H1 (cell line): ENCODE data around the gene USP49. TPM values are rescaled to one million over a fixed set of nuclear protein-coding genes. Genes with fewer than 3 reads are reported as not detected.

Source experiments
- CTCF ChIA-PET: fragments of 300-600 bp; sonication (Branson Sonifier 250); formaldehyde crosslinking; loops from one replicate; lab custom pipeline; 2021; ENCODE audit not compliant: partially characterized antibody; lab: Charles Lee
- POLR2A ChIA-PET: fragments of 300-600 bp; sonication (Branson Sonifier 250); formaldehyde crosslinking; loops from one replicate; lab custom pipeline; 2021; ENCODE audit warnings: inconsistent platforms; ENCODE audit not compliant: partially characterized antibody; lab: Charles Lee
- DNase-seq, 2 experiments: peaks; one replicate each; pipeline versions ENCODE4 v3.0.0 to v3.0.0-alpha.2; 2010 to 2022; ENCODE audit warnings: low spot score in 2 of 2, low read depth in 1 of 2, mixed read lengths in 1 of 2
- FAIRE-seq: peaks from 2 replicates; lab custom pipeline; 2011; peaks lifted over from hg19 to GRCh38; lab: Jason Lieb, UNC
- H2AFZ ChIP-seq: 2 replicates; pipeline ENCODE4 v1.8.1; 2012; ENCODE audit warnings: low read length, inconsistent platforms
- H2AK5ac ChIP-seq: 2 replicates; pipeline ENCODE4 v1.6.1; 2013; ENCODE audit warnings: low read depth, low read length
- H2BK120ac ChIP-seq: replicated peaks from 2 replicates; pipeline ENCODE3; 2013; ENCODE audit warnings: low read depth, low read length, inconsistent platforms
- H2BK12ac ChIP-seq: 2 replicates; pipeline ENCODE4 v1.6.1; 2013; ENCODE audit warnings: low read depth, low read length
- H2BK15ac ChIP-seq: 2 replicates; pipeline ENCODE4 v1.6.1; 2013; ENCODE audit warnings: low read length
- H2BK20ac ChIP-seq: 2 replicates; pipeline ENCODE4 v1.6.1; 2013; ENCODE audit warnings: low read length
- H2BK5ac ChIP-seq: 2 replicates; pipeline ENCODE4 v1.6.1; 2013; ENCODE audit warnings: low read depth, low read length
- H3K14ac ChIP-seq: 2 replicates; pipeline ENCODE4 v1.6.1; 2013; ENCODE audit warnings: inconsistent platforms; ENCODE audit not compliant: insufficient read length
- H3K18ac ChIP-seq: 2 replicates; pipeline ENCODE4 v1.6.1; 2013; ENCODE audit warnings: low read length; ENCODE audit errors: extremely low read depth
- H3K23ac ChIP-seq: 2 replicates; pipeline ENCODE4 v1.6.1; 2013; ENCODE audit warnings: inconsistent platforms; ENCODE audit not compliant: insufficient read length
- H3K23me2 ChIP-seq: 2 replicates; pipeline ENCODE4 v1.6.1; 2013; ENCODE audit warnings: low read depth, low read length
- H3K27ac ChIP-seq: 2 replicates; pipeline ENCODE4 v1.6.1; 2011; ENCODE audit warnings: low read depth, low read length, inconsistent platforms
- H3K27me3 ChIP-seq, 4 experiments: replicated peaks in 1 of 4; 1 replicate in 1 of 4; 2 replicates in 3 of 4; pipeline versions ENCODE4 v1.6.1 to v1.8.1; 2011 to 2013; ENCODE audit warnings: low read length in 3 of 4, mild to moderate bottlenecking in 3 of 4, inconsistent platforms in 2 of 4, mixed read lengths in 2 of 4, moderate library complexity in 1 of 4; ENCODE audit not compliant: control insufficient read depth in 3 of 4, insufficient read depth in 3 of 4; ENCODE audit errors: extremely low read depth in 1 of 4
- H3K36me3 ChIP-seq, 4 experiments: 2 replicates each; pipeline versions ENCODE4 v1.6.1 to v1.8.1; 2011 to 2013; ENCODE audit warnings: mild to moderate bottlenecking in 4 of 4, low read length in 3 of 4, moderate library complexity in 2 of 4, control low read depth in 1 of 4, inconsistent platforms in 1 of 4; ENCODE audit not compliant: insufficient read depth in 4 of 4, control insufficient read depth in 2 of 4
- H3K4ac ChIP-seq: replicated peaks from 2 replicates; pipeline ENCODE3; 2013; ENCODE audit warnings: low read length, low read depth, mixed read lengths, inconsistent platforms; ENCODE audit not compliant: insufficient read length
- H3K4me1 ChIP-seq, 4 experiments: replicated peaks in 1 of 4; 1 replicate in 1 of 4; 2 replicates in 3 of 4; pipeline versions ENCODE4 v1.6.1 to v1.8.1; 2011 to 2013; ENCODE audit warnings: low read length in 3 of 4, inconsistent platforms in 2 of 4, mixed read lengths in 1 of 4; ENCODE audit not compliant: insufficient read depth in 4 of 4, control insufficient read depth in 3 of 4
- H3K4me2 ChIP-seq, 2 experiments: 2 replicates each; pipeline versions ENCODE4 v1.6.1 to v1.8.1; 2011 to 2013; ENCODE audit warnings: low read depth in 2 of 2, low read length in 2 of 2, control low read depth in 1 of 2, inconsistent platforms in 1 of 2, mild to moderate bottlenecking in 1 of 2; ENCODE audit not compliant: insufficient read depth in 1 of 2
- H3K4me3 ChIP-seq, 4 experiments: fragments of 200-600, 300-600 bp in 1 of 4; sonication (generic), shearing (Covaris generic), sonication (Bioruptor Twin) in 1 of 4; 2 replicates each; pipeline versions ENCODE4 v1.5.1 to v1.8.1; 2011 to 2016; ENCODE audit warnings: low read length in 4 of 4, low read depth in 3 of 4, control low read depth in 2 of 4, inconsistent platforms in 2 of 4, mild to moderate bottlenecking in 2 of 4, mixed read lengths in 1 of 4, moderate library complexity in 1 of 4; ENCODE audit not compliant: insufficient read depth in 2 of 4; ENCODE audit errors: extremely low read depth in 1 of 4
- H3K56ac ChIP-seq: replicated peaks from 2 replicates; pipeline ENCODE3; 2013; ENCODE audit warnings: low read depth, mild to moderate bottlenecking, mixed read lengths, low read length, inconsistent platforms; ENCODE audit not compliant: insufficient read length
- H3K79me1 ChIP-seq: 2 replicates; pipeline ENCODE4 v1.6.1; 2013; ENCODE audit warnings: low read depth, low read length, control low read depth
- H3K79me2 ChIP-seq, 2 experiments: 2 replicates each; pipeline versions ENCODE4 v1.6.1 to v1.8.1; 2012 to 2013; ENCODE audit warnings: low read length in 2 of 2, mild to moderate bottlenecking in 2 of 2, inconsistent platforms in 1 of 2; ENCODE audit not compliant: insufficient read depth in 2 of 2, control insufficient read depth in 1 of 2
- H3K9ac ChIP-seq, 4 experiments: replicated peaks in 1 of 4; 1 replicate in 1 of 4; 2 replicates in 3 of 4; pipeline versions ENCODE4 v1.6.1 to v1.8.1; 2011 to 2013; ENCODE audit warnings: low read depth in 3 of 4, low read length in 3 of 4, control low read depth in 2 of 4, mild to moderate bottlenecking in 2 of 4, moderate library complexity in 2 of 4, inconsistent platforms in 1 of 4; ENCODE audit errors: extremely low read depth in 1 of 4
- H3K9me3 ChIP-seq, 2 experiments: 2 replicates each; pipeline versions ENCODE4 v1.6.1 to v1.8.1; 2012 to 2013; ENCODE audit warnings: mild to moderate bottlenecking in 2 of 2, moderate library complexity in 2 of 2, control low read depth in 1 of 2, inconsistent platforms in 1 of 2, low read depth in 1 of 2, low read length in 1 of 2, mixed read lengths in 1 of 2; ENCODE audit not compliant: insufficient read depth in 2 of 2
- H4K20me1 ChIP-seq, 2 experiments: replicated peaks in 1 of 2; 2 replicates each; pipeline versions ENCODE3 to v1.8.1; 2011 to 2013; ENCODE audit warnings: inconsistent platforms in 2 of 2, low read length in 2 of 2, mild to moderate bottlenecking in 1 of 2; ENCODE audit not compliant: insufficient read depth in 2 of 2, control insufficient read depth in 1 of 2
- H4K5ac ChIP-seq: 2 replicates; pipeline ENCODE4 v1.6.1; 2013; ENCODE audit warnings: low read length, low read depth, mixed read lengths, inconsistent platforms; ENCODE audit not compliant: insufficient read length
- H4K8ac ChIP-seq: 2 replicates; pipeline ENCODE4 v1.8.0; 2013; ENCODE audit warnings: mild to moderate bottlenecking, moderate library complexity, low read length, inconsistent platforms; ENCODE audit not compliant: insufficient read depth; ENCODE audit errors: extremely low read depth
- H4K91ac ChIP-seq: replicated peaks from 2 replicates; pipeline ENCODE3; 2013; ENCODE audit warnings: low read length, mixed read lengths, inconsistent platforms; ENCODE audit not compliant: insufficient read length
- CHD1 ChIP-seq: IDR thresholded peaks from 2 replicates; pipeline ENCODE4 v1.6.1; 2012; ENCODE audit warnings: low read depth, low read length, improper control_type of control experiment
- CTCF ChIP-seq, 3 experiments: IDR thresholded peaks; 1 replicate in 2 of 3; 2 replicates in 1 of 3; pipeline versions ENCODE4 v1.5.1 to v1.6.1; 2011; ENCODE audit warnings: low read length in 3 of 3, mild to moderate bottlenecking in 3 of 3, inconsistent platforms in 2 of 3, low read depth in 1 of 3, moderate library complexity in 1 of 3; ENCODE audit not compliant: insufficient read depth in 1 of 3; ENCODE audit errors: control extremely low read depth in 1 of 3
- EP300 ChIP-seq, 2 experiments: IDR thresholded peaks; 1 replicate in 1 of 2; 2 replicates in 1 of 2; pipeline ENCODE4 v1.6.1; 2011 to 2012; ENCODE audit warnings: low read depth in 2 of 2, low read length in 2 of 2, mild to moderate bottlenecking in 2 of 2, borderline replicate concordance in 1 of 2, inconsistent platforms in 1 of 2, moderate library complexity in 1 of 2
- RAD21 ChIP-seq, 2 experiments: IDR thresholded peaks in 1 of 2; conservative IDR thresholded peaks in 1 of 2; 2 replicates each; pipeline ENCODE4 v1.6.1; 2011; ENCODE audit warnings: low read depth in 2 of 2, low read length in 2 of 2, improper control_type of control experiment in 1 of 2, inconsistent platforms in 1 of 2, mild to moderate bottlenecking in 1 of 2, moderate library complexity in 1 of 2
- SP2 ChIP-seq: IDR thresholded peaks from 2 replicates; pipeline ENCODE4 v1.6.1; 2012; ENCODE audit warnings: mild to moderate bottlenecking, low read length, inconsistent platforms
- SP4 ChIP-seq: IDR thresholded peaks from 2 replicates; pipeline ENCODE4 v1.6.1; 2012; ENCODE audit warnings: low read length, inconsistent platforms
- TBP ChIP-seq: IDR thresholded peaks from 2 replicates; pipeline ENCODE4 v1.6.1; 2011; ENCODE audit warnings: low read depth, low read length, improper control_type of control experiment
- TEAD4 ChIP-seq: IDR thresholded peaks from 2 replicates; pipeline ENCODE4 v1.6.1; 2012; ENCODE audit warnings: low read depth, low read length, inconsistent platforms, mixed read lengths
- WGBS, 2 experiments: shearing (Covaris generic) in 1 of 2; methylation state at CpG; one replicate each; pipeline versions ENCODE4 v1.1.6 to v1.1.7; 2013 to 2015; ENCODE audit warnings: low lambda C conversion rate in 2 of 2, mixed read lengths in 2 of 2, inconsistent platforms in 1 of 2, low coverage in 1 of 2, missing lambda C conversion rate in 1 of 2; ENCODE audit not compliant: insufficient replicate concordance in 2 of 2, insufficient coverage in 1 of 2, insufficient read length in 1 of 2; ENCODE audit errors: extremely low coverage in 1 of 2, missing lambda C conversion rate in 1 of 2; 5-methylcytosine and 5-hydroxymethylcytosine counted together
- polyA plus RNA-seq, 7 experiments: library from polyadenylated mRNA; depleted of rRNA in 3 of 7; stranded (reverse) in 5 of 7; unstranded in 2 of 7; fragments of >200 nt in 5 of 7; fragments of 200-250 nt in 2 of 7; gene quantifications; 1 replicate in 5 of 7; 2 replicates in 1 of 7; 4 replicates in 1 of 7; pipeline versions ENCODE4 v1.2.1 to v1.2.3, GENCODE V29; 2011 to 2013; ENCODE audit warnings: missing spikeins in 2 of 7, mixed read lengths in 2 of 7
- total RNA-seq: library from RNA; stranded (reverse); fragmentation: NEBNext Ultra II Directional; extraction: Animal tissue kit (Norgen Biotek cat#: 25700); gene quantifications from 2 replicates; pipeline ENCODE4 v1.2.1, GENCODE V29; 2021

The USP49 gene
- total and polyA plus RNA-seq, 2 of the 8 experiments (the other 6 are each of a cell fraction or from before 2014, with no cell fraction given) = 6.9 to 24.4 TPM

- Histone ChIP-seq H3K27me3 (peaks cover 2 to 30% (median 16%) of the 10 kb centered on the region in 4 experiments; a peak in 6 of 7 replicates), H4K8ac (no peak within 1 kb of the TSS; the same call in 1 of the 2 replicates), H3K18ac (no peak within 1 kb of the TSS; the same call in 1 of the 2 replicates), H3K4me2 (peak within 1 kb of the TSS; percentile 92 to 94), H3K9ac (peak within 1 kb of the TSS in 2 of 4 experiments; percentile 31 to 57; a peak in 2 of 7 replicates), H3K23ac (no peak within 1 kb of the TSS), H3K56ac (no peak within 1 kb of the TSS), H3K79me2 (no peaks in the 10 kb centered on the region), H3K79me1 (no peaks in the 10 kb centered on the region), H4K20me1 (peaks cover 0 to 3% of the 10 kb centered on the region in 2 experiments), H2AFZ (peak within 1 kb of the TSS; percentile 89; the same call in 1 of the 2 replicates), H2BK120ac (no peak within 1 kb of the TSS), H4K91ac (no peak within 1 kb of the TSS), H3K14ac (no peak within 1 kb of the TSS), H3K4me1 (peaks cover 2 to 7% (median 6%) of the 10 kb centered on the region in 4 experiments; a peak in 4 of 7 replicates), H3K4ac (no peak within 1 kb of the TSS), H2BK5ac (no peak within 1 kb of the TSS), H2BK12ac (no peak within 1 kb of the TSS), H3K27ac (no peak within 1 kb of the TSS), H4K5ac (no peak within 1 kb of the TSS), H2BK20ac (no peak within 1 kb of the TSS), H3K4me3 (peak within 1 kb of the TSS; percentile 55 to 85 (median 74)), H3K23me2 (peaks cover 8% of the 10 kb centered on the region), H3K9me3 (no peaks in the 10 kb centered on the region), H2BK15ac (no peak within 1 kb of the TSS), H3K36me3 (no peaks in the 10 kb centered on the region; a peak in 1 of 8 replicates), H2AK5ac (no peak within 1 kb of the TSS)
- CTCF ChIA-PET = interaction anchor here (0.6 to 1.5 kb wide), 3 partner anchors 20 to 312 kb away, joined by 3 read pairs; no protein-coding TSS in a partner anchor
- peak; percentile 95 to 100 for DNase-seq
- POLR2A ChIA-PET = interaction anchor here (1.0 kb wide), 1 partner anchor 46 kb away, joined by 3 read pairs; no protein-coding TSS in a partner anchor
- FAIRE-seq = no peak
- WGBS, 2 experiments = 1% methylated on average over 28 of the region's 73 CpGs; no CpG with 5 or more reads in 1 of the 2 experiments
- TF ChIP-seq RAD21 (IDR thresholded peaks at IDR 0.05 in 1 of 2, conservative IDR thresholded peaks at IDR 0.05 in 1 of 2; ENCODE audit: low read depth in 2 of 2, low read length in 2 of 2) = peak; percentile 97
- TF ChIP-seq CTCF (IDR thresholded peaks at IDR 0.05; ENCODE audit: control extremely low read depth in 1 of 3, insufficient read depth in 1 of 3, low read depth in 1 of 3, low read length in 3 of 3) = peak; percentile 92 to 97 (median 96)
- TF ChIP-seq SP4 = peak; percentile 88
- peak; percentile 98 for TF ChIP-seq SP2
- TF ChIP-seq TBP = 0 out of 2 replicates have a peak, but pooled peaks have one; percentile 23
- TF ChIP-seq CHD1 = no peak
- peak in 1 of 2 experiments; percentile 58; a peak in 1 of 3 replicates for TF ChIP-seq EP300 (IDR thresholded peaks at IDR 0.05; ENCODE audit: borderline replicate concordance in 1 of 2, low read depth in 2 of 2, low read length in 2 of 2)
- TF ChIP-seq TEAD4 = 0 out of 2 replicates have a peak, but pooled peaks have one; percentile 14
These were observed 115.2 kb downstream of the USP49 start, which contains the start of gene FRS3 for GRCh38 chr6:41779788-41780550. TSS of gene FRS3 (minus strand) at chr6:41779900. CDS start at chr6:41776987, 2,913 bp downstream.
